ENCODE data around the gene FAM117B. TPM values are rescaled to one million over a fixed set of nuclear protein-coding genes. Genes with fewer than 3 reads are reported as not detected.

FAM117B gene
- total RNA-seq, 4 donors from 2014 or later, result 9.2 to 17.5 (median 12.5) TPM

GRCh38 chr2:202726070-202726469 is 91.3 kb downstream of the FAM117B start:
- Histone ChIP-seq H3K36me3 (peaks cover 0 to 24% (median 0%) of the 10 kb centered on the region in 3 donors), H3K4me1 (no peaks in the 10 kb centered on the region), H3K9me3 (no peaks in the 10 kb centered on the region), H3K27me3 (no peaks in the 10 kb centered on the region), H3K4me3 (no peak overlapping the region), H3K27ac (no peak overlapping the region)
- no peak for DNase-seq (ENCODE audit: low spot score in 2 of 2)
- WGBS, 2 donors, result 94 to 95% methylated on average over 3 of the region's 3 CpGs
- TF ChIP-seq POLR2A (IDR thresholded peaks at IDR 0.05), result no peak
- no peak for TF ChIP-seq CTCF (IDR thresholded peaks at IDR 0.05)
- TF ChIP-seq EP300 (IDR thresholded peaks at IDR 0.05), result no peak

DNA sequence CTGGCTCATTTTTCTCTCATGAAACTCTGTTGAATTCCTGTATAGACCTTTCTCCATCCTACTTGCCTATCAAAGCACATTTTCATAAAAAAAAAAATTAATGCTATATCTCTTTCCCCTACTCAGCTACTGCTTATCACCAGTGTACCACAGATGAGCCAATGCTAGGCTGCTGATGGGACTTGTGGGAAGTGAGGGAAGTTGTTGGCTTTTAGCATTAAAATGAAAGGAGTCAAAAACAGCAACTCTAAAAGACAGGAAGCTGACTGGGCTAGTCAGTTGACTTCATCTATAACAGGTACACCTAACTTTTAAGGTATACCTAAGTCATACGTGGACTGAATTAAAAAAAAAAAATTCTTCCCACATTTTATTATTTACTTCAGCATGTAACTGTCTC is 102.1 kb downstream of the FAM117B start:
- Histone ChIP-seq H3K9me3 (peaks cover 0 to 11% (median 3%) of the 10 kb centered on the region in 4 donors), H3K27me3 (no peaks in the 10 kb centered on the region), H3K27ac (no peak overlapping the region), H3K4me1 (no peaks in the 10 kb centered on the region), H3K36me3 (peaks cover 0 to 33% (median 0%) of the 10 kb centered on the region in 3 donors), H3K4me3 (no peak overlapping the region)
- TF ChIP-seq CTCF (IDR thresholded peaks at IDR 0.05) (no peak), POLR2A (IDR thresholded peaks at IDR 0.05) (no peak), EP300 (IDR thresholded peaks at IDR 0.05) (no peak)
- 98 to 99% methylated on average over 1 of the region's 1 CpG for WGBS, 2 donors
- DNase-seq (ENCODE audit: low spot score in 2 of 2), result no peak

GRCh38 chr2:202743613-202744012 is 108.8 kb downstream of the FAM117B start:
- TF ChIP-seq CTCF (IDR thresholded peaks at IDR 0.05) (no peak), EP300 (IDR thresholded peaks at IDR 0.05) (no peak), POLR2A (IDR thresholded peaks at IDR 0.05) (no peak)
- H3K27ac ChIP-seq, result no peak overlapping the region

GRCh38 chr2:202749477-202749876 is 114.7 kb downstream of the FAM117B start:
- no peak overlapping the region for H3K27ac ChIP-seq
- TF ChIP-seq EP300 (IDR thresholded peaks at IDR 0.05) (no peak), CTCF (IDR thresholded peaks at IDR 0.05) (no peak), POLR2A (IDR thresholded peaks at IDR 0.05) (no peak)
- no peaks in the 10 kb centered on the region for H3K27me3 ChIP-seq
- 87 to 91% methylated on average over 2 of the region's 2 CpGs for WGBS, 2 donors
- peaks cover 0 to 7% (median 0%) of the 10 kb centered on the region in 4 donors for H3K9me3 ChIP-seq
- no peak for DNase-seq (ENCODE audit: low spot score in 2 of 2)
- no peaks in the 10 kb centered on the region for H3K36me3 ChIP-seq
- no peaks in the 10 kb centered on the region for H3K4me1 ChIP-seq
- no peak overlapping the region for H3K4me3 ChIP-seq

More at GRCh38 chr2:202743613-202744012, 108.8 kb downstream of the FAM117B start:
- H3K9me3 ChIP-seq, result peaks cover 0 to 19% (median 2%) of the 10 kb centered on the region in 4 donors
- H3K36me3 ChIP-seq, result peaks cover 0 to 26% (median 0%) of the 10 kb centered on the region in 3 donors
- WGBS, 2 donors, result 97 to 100% methylated on average over 1 of the region's 1 CpG
- H3K27me3 ChIP-seq, result no peaks in the 10 kb centered on the region
- no peak for DNase-seq (ENCODE audit: low spot score in 2 of 2)
- H3K4me1 ChIP-seq, result no peaks in the 10 kb centered on the region
- no peak overlapping the region for H3K4me3 ChIP-seq

DNA sequence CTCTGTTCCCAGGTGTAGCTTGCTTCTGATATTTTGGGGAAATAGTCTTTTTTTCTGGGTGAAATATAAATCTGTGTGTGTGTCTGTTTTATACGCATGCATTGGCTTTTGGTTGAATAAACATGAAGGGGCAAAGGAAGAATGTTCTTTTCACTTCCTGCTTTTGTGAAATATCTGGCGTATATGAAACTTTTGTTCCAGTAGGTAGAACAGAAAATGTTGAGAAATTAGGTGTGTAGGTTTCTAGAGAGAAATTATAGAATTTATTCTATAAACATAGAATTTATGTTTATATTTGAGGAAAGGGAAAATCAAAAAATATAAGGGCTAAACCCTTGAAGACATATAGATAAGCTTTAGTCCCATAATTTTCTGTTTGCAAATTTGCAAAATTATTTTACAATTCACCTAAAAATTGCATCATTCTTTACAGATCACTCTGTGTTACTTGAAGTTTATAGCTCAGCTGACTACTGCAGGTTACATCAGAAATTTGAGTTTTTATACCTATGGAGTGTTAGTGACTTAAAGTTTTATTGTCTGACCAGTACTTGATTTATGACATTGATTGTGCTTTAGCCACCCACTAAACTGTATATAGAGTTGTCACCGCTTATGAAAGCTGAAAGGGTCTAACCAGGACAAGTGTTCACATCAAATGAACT is 116.1 kb downstream of the FAM117B start:
- Histone ChIP-seq H3K36me3 (peaks cover 0 to 3% (median 0%) of the 10 kb centered on the region in 3 donors), H3K4me3 (no peak overlapping the region), H3K9me3 (peaks cover 0 to 6% (median 0%) of the 10 kb centered on the region in 4 donors), H3K27me3 (no peaks in the 10 kb centered on the region), H3K4me1 (no peaks in the 10 kb centered on the region), H3K27ac (no peak overlapping the region)
- WGBS, 2 donors, result 82 to 88% methylated on average over 3 of the region's 3 CpGs
- no peak for TF ChIP-seq EP300 (IDR thresholded peaks at IDR 0.05)
- TF ChIP-seq POLR2A (IDR thresholded peaks at IDR 0.05), result no peak
- TF ChIP-seq CTCF (IDR thresholded peaks at IDR 0.05), result no peak
- no peak for DNase-seq (ENCODE audit: low spot score in 2 of 2)

Measured in tibial nerve (tissue), 4 donors.